ENCODE measurements around the gene BUB1B.

BUB1B gene

DNA sequence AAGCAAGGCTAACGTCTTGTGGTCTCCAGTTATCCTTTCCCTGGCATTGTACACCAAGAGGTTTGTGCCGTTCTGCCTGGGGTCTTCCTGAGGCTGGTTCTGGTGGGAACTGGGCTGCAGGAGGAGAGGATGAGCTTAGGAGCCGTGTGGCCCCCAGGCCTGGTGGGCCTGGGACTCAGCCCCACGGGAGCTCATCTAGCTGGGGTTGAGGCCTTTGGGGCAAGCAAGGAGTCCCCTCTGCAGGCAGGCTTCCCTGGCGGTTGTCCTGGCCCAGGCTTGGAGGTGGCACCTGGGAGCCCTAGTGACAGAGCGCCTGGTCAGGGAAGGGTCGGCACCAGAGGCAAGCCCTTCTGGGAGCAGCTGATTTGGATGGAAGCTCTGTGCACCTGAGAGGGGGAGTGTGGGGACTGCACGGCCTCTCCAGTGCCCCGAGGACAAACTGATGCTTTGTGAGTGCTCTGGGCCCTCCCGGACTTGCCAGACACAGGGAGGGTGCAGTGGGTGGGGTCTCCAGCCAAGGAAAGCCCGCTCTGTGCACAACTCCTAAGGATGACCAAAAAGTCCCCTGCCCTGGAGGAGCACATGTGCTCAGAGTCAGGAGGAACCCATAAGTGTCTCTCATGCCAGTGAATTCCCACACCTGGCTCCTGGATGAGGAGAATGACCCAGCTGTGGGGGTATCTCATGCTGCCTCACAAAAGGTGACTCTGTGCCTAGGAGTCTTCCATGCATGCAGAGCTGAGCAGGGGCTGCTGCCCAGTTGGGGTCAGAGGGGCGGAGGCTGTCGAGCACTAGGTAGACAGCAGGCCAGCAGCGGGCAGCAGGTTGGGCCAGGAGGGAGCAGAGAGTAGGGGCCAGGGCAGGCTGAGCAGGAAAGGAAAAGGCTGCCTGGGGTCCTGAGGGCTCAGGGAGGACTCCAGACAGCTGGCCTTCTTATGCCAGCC, 80.7 kb downstream of the BUB1B start:
- DNase-seq, result no peak

DNA sequence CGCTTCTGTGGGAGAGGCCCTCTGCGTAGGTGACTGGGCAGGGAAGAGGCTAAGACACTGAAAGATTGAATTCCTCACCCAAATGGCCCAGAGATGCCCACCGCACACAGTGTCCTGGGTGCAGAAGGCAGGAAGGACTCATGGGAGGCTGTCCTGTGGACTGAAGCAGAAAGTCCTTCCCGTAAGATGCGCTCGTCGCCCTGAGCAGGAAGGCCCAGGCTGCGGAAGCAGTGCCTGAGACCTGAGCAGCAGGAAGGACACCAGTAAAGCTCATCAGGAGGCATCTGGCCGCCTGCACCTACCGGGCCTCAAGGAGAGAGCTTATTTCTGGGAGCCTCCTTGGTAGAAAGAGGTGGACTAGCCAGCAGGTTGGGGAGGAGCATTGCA, 81.3 kb downstream of the BUB1B start:
- DNase-seq, result no peak

DNA sequence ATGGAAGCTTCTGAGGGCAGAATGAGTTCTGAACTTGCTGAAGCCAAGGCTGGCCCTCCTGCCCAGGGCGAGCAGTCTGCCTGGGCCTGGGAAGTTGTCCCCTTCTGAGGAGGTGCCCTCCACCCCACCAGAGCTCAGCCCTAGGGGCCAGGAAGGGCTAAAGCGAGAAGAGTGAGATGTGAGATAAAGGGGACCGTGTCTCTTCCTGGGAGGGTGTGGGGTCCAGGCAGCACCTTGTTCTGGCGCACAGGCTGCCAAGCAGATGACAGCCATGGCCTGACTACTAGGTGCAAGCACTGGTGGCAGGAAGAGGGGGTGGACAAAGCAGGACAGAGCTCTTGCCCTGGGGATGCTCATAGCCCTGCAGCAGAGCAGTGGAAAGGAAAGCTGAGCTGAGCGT, 81.7 kb downstream of the BUB1B start:
- DNase-seq, result no peak

DNA sequence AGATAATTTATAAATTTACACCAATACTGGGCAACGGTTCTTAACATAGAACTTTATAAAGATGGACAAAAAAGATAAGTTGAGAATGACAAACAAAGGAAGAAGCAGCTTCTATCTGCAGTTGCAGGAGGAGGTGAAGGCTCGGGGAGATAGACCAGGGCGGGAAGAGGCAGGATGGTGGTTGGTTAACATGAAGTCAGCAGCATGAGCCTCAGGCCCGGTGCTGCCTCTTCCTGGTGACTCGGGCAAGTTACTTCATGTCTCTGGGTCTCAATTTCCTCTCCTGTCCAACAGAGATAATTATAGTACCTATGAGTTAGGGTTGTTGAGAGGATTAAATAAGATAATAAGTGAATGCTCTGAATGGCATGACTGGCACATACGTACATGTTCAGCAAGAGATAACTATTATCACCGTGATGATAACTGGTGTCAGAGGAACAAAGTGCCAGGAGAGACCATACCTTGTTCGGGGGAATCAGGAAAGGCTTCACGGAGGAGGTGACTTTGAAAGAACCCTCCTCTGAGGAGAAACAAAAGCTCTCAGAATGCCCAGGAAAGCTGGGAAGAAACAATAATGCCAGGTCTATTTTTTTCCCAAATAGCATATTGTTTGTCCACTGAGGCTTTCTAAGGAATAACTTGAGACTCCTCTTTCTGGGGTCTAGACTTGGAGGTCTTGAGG, 82.4 kb downstream of the BUB1B start:
- DNase-seq, result no peak

DNA sequence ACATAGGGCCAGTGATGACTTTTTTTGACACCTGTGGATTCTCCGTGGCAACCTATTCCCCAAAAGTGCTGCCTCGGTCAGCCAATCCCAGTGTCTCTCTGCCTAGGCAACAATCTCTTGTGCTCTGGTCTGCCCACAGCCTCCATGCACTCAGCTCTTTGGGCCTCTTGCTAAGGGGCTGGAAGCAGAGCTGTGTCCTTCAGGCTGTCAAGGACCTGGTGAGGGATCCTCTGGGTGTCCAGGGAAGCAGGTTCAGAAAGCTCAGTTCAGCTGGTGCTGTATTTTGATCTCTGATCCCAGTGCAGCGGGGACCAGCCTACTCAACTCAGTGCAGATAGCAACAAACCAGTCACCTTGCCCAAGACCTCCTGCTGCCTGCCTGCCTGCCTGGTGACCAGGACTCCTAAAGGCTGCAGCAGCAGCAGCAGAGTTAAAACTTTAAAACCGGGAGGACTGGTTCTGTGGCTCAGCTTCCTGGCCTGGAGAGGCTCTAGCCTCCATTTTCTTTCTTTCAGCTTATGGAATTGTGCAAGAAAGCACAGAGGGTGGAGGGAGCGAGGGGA, 84.2 kb downstream of the BUB1B start:
- no peak for DNase-seq

DNA sequence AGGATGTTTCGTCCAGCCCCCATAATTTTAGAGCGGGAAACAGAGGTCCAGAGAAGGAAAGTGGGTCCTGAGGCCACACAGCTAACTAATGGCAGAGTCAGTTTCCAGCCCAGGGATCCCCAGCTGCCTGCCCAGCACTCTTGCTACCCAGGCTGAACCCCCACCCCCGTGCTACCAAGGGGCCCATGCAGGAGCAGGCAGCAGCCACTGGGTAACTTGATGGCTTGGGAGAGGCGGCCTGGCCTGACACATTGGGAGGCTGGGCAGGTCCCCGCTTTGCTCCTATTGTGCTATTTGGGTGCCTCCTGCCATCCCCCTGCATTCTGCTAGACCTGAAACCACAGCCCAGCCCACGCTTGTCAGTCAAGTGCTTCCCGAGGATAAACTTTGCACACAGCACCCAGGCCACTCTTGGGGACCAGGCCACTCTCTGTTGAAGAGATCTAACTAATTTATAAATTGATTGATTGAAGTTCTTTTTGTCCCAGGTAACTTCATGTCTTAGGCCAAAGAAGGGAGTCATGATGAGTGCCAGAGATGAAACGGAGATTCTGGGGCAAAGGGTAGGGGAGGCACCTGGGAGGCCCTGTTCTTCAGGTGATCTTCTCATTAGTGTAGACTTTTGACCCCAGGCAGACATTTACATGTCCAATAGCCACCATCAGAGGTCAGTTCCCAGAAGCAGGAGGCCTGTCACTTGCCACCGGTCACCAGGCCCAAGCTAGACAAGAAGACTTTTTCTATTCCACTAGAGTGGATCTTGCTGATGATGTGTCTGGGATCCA, 85.0 kb downstream of the BUB1B start:
- no peak for DNase-seq

DNA sequence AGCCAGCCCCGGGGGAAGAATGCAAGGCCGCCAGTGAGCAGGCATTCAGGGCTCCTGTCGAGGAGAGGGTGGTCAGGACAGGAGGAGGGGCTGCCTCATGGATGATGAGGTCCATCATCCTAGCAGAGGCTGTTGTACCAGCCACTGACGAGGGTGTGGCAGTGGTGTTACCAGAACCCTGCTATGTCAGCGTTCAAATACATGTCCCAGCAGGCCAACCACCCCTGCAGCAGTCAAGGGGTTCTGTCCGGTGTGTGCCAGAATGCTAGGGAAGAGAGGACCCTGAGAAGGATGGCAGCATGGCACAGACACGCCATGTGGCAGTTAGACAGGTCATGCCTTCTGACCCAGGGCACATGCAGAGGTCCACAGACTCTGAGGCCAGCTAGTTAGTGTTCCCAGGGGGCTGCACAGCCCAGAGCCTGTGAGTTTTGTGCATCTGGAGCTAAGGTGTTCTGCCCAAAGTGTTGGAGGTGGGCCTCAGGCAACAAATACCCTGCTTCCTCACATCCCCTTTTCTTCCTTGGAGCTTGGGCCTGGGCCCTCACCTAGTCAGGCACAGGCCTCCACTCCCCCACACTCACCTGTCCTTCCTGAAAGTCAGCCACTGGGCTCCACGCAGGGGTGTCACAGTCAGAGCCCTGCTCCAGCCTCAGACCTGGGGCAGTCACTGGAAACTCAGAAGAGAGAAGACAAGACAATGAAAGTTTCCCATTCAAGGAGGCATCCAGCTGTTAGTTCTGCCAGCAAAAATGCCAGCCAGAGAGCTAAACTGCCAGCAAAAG, 85.8 kb downstream of the BUB1B start:
- DNase-seq, result no peak

DNA sequence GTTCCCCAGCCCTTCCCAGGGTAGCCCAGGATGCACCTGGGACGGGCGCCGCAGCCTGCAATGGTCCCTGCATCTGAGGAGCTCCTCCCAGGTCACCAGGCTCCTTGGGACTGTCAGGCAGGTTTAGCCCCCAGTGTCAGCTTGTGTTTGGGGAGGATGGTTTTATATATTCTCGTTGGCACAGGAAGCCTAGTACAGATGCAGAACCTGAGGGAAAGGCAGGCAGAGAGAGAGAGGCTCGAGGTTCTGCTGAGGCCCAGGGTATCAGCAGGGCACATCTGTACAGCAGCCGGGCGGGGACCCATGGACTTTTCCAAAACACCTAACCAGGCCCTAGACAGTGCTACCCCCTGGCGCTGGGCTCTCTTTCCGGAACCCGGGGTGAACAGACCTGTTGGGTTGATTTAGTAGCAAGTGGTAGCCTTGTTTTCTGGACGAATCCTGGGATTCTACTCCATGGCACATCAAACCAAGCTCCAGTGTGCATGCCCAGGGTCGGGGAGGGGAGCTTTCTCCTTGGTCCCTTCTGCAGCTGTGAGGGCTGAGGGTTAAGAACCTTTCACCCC, 86.6 kb downstream of the BUB1B start:
- DNase-seq, result no peak

DNA sequence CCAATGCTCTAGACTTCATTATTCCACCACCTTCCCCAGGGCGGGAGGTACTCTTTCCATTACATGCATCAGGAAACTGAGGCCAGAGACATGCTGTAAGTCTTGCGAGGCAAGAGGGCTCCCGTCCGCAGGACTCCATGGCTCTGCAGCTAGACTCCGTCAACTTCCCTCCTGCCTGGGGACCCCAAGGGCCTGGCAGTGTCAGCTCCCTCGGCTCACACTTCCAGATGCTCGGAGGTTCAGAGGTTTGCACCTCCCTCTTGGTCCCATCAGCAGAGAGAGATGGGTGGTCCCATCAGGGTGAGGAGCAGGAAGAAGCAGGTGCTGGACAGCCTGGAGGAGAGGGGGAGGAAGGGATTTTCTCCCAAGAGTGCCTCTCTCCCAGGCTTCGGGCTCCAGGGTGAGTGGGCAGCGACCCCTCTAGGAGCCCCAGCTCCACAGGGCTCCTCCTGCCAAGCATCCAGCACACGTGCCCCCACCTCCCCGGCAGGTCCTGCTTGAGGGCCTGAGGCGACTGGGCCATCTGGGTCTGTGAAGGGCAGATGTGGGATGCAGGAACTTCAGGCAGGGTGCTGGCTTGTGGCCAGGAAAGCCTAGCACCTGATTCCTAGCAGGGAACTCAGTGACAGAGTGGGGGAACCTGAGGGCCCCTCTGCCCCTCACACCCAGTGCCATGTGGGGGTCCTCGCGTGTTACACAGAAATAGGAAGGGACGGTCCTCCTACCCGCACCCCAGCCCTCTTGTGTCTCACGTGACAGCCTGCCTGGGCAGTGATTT, 87.3 kb downstream of the BUB1B start:
- no peak for DNase-seq

DNA sequence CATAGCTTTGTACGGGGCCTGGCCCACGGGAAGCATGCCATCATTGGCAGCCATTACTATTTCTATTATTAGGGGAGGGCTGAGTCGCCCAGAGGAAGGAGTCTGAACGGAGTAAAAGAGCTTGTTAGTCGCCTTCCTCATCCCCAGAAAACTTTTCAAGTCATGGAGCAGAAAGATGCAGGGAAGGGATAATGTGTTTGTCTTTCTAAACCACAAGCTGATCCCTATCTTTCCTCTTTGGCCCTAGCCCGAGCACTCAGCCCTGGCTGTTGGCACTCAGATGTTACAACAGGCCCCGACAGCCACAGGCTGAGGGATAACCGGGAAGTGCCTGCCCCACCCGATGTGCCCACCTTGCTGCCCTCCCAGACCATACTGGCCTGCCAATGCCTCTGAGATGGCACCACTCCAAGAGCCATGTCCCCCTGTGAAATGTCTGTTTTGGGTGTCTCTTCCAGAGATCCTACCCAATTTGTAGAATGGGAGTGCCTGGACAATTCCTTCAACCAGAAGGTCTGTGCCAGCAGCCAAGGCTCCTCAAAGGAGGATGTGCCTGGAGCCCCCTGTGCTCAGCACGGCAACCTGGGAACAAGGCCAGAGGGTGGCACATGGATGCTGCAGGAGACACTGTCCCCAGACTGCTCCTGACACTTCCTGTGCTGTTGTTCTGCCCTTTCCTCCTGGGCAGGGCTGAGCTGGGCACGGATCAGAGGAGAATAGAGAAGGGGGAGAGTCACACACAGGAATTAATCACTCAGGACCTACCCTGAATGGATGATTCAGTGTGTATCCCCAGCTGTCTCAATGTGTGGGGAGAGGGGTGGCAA, 88.8 kb downstream of the BUB1B start:
- DNase-seq, result no peak

DNA sequence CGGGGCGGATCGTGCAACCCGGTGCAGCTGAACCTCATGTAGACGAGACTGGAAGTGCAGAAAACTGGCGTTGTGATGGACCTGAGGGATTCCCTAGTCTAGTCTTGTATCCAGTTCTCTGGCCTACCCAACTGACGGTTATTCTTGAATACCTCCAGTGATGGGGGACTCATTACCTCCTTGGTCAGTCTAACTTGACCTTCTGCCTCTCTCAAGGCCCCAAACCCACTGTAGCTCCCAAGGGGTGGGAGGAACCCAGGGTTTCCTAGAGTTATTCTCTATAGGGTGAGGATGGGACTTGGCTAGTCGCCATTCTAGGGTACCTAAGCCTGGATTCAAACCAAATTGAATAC, 89.4 kb downstream of the BUB1B start:
- no peak for DNase-seq

DNA sequence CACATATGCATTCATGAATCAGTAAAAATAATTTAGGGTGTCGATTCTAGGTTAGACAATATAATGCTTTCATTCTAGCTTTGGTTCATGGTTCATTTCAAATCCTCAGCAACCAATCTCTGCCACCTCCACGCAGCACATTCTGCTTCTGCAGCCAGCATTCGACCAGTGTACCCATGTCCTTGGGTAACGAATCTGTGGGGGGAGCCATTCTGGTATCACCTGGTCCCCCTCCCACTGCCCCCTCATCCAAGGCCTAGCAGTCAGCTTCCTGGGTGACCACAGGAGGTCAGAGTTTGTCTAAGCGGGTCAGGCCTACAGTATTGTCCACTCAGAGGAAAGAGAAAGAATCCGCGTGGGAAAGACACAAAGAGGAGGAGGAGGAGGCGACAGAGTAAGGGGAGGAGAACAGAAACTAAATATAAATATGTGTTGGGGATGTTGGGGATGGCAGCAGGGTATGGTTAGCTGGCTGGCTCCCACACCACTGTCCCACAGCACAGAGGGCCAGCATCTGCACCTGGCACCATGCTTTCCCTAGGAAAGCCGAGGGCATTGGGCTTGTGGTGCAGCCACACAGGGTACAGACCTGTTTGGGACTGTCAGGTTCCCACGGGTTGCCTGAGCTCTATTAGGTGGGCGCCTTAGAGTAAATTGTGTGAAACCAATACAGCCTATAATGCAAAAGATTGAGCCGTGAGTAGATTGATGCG, 90.1 kb downstream of the BUB1B start:
- no peak for DNase-seq

DNA sequence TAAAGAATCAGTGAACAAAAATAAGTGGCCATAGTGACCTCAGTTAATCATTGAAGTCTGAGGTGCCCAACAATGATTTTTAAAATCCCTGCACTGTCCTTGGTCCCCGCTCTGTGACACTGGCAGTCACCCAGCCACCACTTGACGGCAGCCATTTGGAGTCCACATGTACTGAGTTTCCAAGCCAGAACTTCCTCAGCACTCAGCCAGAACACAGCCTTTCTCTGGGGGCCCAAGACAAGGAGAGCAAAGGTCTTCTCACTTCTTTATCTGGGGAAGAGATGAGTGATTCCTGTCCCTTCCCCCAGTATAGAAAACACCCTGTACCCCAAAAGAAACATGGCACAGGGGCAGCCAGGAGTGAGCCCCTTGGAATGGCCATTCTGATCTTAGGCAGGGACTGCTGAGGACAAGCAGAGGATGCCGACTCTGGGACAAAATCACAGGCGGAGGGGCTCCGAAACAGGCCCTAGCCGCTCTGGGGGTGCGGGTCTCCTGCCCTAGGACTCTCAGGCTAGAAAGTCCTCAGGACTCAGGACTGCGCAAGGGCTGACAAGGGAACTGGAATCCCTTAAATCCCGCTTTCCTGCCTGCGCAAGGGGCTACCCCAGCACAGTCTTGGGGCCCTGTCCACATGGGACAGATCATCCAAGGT, 90.7 kb downstream of the BUB1B start:
- DNase-seq, result no peak

DNA sequence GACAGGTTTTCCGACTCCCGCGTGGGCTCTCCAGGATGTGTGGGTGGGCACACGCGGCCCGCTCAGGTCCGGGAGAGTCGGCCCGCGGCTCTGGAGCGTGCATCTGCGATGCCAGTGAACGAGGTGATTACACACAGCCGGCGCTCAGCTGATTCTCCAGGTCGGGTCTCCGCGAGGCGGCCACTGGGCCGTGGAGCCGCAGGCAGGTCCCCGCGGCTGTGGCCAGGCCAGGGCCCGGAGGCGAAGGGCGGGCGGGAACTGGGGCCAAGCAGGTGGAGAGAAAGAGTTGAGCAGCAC, 91.2 kb downstream of the BUB1B start:
- DNase-seq, result no peak

DNA sequence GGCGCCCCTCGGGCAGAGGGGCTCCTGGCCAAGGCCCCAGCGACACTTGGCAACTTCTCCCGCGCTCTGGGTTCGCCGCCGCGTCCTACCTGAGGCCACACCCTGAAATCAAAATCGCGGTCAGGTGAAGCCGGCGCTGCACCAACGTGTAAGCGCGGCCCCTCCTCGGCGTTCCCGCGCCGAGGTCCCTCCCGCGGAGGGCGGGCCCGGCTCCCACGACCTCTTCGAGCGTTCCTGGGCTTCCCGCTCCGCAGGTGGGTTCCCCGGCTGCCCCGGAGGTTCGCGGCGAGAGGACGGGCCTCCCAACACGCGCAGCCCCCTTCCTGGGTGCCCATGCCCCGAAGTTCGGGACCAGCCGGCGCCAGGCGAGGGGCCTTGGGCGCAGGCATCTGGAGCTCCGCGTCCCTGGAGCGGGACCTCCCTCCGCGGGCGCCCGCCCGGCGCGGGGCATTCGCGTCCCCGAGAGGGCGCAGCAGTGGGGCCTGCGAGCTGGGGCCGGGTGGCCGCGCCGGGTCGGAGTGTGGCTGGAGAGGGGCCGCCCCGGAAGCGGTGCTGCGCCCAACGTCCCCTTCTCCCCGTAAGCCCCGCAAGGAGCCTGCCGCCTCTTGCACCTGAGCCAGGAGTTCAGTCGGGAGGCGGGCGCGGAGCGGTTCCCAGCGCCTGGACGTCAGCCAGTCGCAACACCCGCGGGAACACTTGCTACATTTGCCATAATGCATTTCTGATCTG, 91.7 kb downstream of the BUB1B start:
- no peak for DNase-seq

DNA sequence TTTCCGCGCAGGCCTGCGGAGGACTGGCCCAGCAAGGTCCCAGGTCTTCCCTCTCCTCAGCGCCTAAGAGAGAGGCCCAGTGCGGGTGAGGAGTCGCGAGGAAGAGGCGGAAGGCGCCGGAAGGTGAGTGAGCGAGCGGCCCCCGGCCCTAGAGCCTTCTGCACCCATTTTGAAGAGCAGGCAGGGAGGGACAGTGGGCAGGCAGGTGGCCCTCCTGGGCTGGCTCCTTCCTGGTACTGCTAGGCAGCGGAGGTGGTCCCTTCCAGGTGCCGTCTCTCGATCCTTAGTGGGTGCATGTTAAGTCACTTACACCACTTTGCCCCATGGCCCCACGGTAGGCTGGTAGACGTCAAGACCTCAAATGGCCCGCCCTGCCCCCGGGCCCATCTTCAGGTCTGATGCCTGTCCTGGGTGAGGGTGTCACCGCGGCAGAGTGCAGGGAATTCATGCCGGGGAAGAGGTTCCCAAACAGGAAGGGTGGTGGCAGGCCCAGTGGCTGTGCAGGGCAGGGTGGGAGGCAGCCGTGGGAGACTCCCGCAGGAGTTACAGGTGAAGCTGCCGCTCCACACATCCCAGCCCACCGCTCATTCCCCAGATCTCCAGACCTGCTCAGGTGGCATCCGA, 92.4 kb downstream of the BUB1B start:
- no peak for DNase-seq

DNA sequence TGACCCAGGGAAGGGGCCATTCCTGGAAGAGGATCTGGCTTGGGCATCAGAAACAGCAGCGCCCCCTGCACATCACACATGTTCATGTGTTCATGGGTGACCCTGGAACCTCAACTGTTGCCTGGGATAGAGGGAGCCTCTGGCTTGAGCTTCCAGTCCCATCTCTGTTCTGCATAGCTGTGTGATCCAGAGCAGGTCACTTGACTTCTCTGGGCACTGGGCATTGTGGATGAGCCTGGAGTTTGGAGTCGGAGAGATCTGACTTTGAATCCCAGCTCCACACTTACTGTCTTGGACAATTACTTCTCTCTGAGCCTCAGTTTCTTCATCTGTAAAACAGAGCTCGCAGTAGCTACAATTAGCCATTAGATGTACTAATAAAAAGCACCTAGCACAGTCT, 93.6 kb downstream of the BUB1B start:
- DNase-seq, result no peak

DNA sequence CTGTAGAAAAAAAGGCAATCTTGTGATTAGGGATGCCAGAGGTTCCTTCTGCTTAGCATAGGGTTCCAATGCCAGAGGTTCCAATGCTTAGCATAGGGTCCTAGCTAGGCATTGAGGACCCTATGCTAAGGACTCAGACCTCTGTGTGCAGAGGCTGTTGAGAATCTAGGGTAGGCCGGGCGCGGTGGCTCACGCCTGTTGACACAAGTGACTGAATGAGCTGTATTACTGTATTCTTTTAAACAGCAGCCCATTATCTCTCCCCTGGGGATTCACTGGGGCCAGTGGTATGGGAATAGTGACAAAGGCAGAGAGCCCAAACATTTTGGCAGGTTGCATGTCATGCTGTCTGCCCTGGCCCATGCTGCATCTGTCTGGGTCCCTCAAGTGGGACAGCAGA, 94.2 kb downstream of the BUB1B start:
- DNase-seq, result no peak

Data from stimulated activated CD4-positive, alpha-beta T cell treated with anti-CD3 and anti-CD28 coated beads, Interleukin-12 subunit alpha, Interleukin-12 subunit beta, amount 100 ng/mL, for 4 hours (primary cell).